ENCODE data around the gene USP21. TPM values are rescaled to one million over a fixed set of nuclear protein-coding genes. Genes with fewer than 3 reads are reported as not detected.

Gene USP21
- total RNA-seq, 2 experiments from 2014 or later: 44.4 to 45.6 TPM

- Mint-ChIP-seq H3K36me3 (ENCODE audit: low read depth) (peaks cover 81% of the 10 kb centered on the region), H3K27me3 (no peaks in the 10 kb centered on the region), H3K4me1 (ENCODE audit: low read depth) (peaks cover 40% of the 10 kb centered on the region), H3K4me3 (no peak overlapping the region), H3K27ac (peak overlapping the region; percentile 33), H3K9me3 (no peaks in the 10 kb centered on the region)
- Histone ChIP-seq H3K9me3 (ENCODE audit: control insufficient read depth in 1 of 2, insufficient read depth in 1 of 2, low read length in 2 of 2) (no peaks in the 10 kb centered on the region), H3K36me3 (ENCODE audit: insufficient read depth, low read length) (peaks cover 58% of the 10 kb centered on the region), H3K4me1 (ENCODE audit: insufficient read depth, low read length) (peaks cover 38% of the 10 kb centered on the region), H3K4me3 (ENCODE audit: low read length) (no peak overlapping the region), H3K27me3 (ENCODE audit: control insufficient read depth in 1 of 2, insufficient read depth in 2 of 2, low read length in 2 of 2) (no peaks in the 10 kb centered on the region), H3K27ac (ENCODE audit: low read depth in 1 of 2, low read length in 2 of 2) (peak overlapping the region in 1 of 2 donors; percentile 34)
- TF ChIP-seq CTCF (IDR thresholded peaks at IDR 0.05): no peak
- POLR2A ChIA-PET: no interaction called here
- no peak for ATAC-seq (ENCODE audit: poor library complexity)
- DNase-seq: no peak
- CTCF ChIA-PET: no interaction called here
- intact Hi-C loops (cut with DNase I, micrococcal nuclease): no loop called here
These were observed 38.2 kb upstream of the USP21 start for GRCh38 chr1:161121042-161121650.

- H3K9me3 Mint-ChIP-seq: no peaks in the 10 kb centered on the region
- no peak overlapping the region for H3K27ac Mint-ChIP-seq
- POLR2A ChIA-PET: interaction anchor here (0.9 kb wide), 1 partner anchor 11 kb away, joined by 3 read pairs; the partner anchor contains the start of gene DEDD
These were observed 37.5 kb upstream of the USP21 start for GRCh38 chr1:161121834-161122233.

GRCh38 chr1:161122967-161123366 lies 36.3 kb upstream of the USP21 start:
- no peak overlapping the region for H3K4me3 ChIP-seq (ENCODE audit: low read length)
- no peaks in the 10 kb centered on the region for H3K27me3 ChIP-seq (ENCODE audit: control insufficient read depth in 1 of 2, insufficient read depth in 2 of 2, low read length in 2 of 2)
- peaks cover 88% of the 10 kb centered on the region for H3K36me3 Mint-ChIP-seq (ENCODE audit: low read depth)
- H3K4me1 Mint-ChIP-seq (ENCODE audit: low read depth): peaks cover 38% of the 10 kb centered on the region
- no peak overlapping the region for H3K27ac Mint-ChIP-seq
- H3K9me3 Mint-ChIP-seq: no peaks in the 10 kb centered on the region
- no peaks in the 10 kb centered on the region for H3K27me3 Mint-ChIP-seq
- TF ChIP-seq CTCF (IDR thresholded peaks at IDR 0.05): no peak
- no peaks in the 10 kb centered on the region for H3K9me3 ChIP-seq (ENCODE audit: control insufficient read depth in 1 of 2, insufficient read depth in 1 of 2, low read length in 2 of 2)
- H3K27ac ChIP-seq (ENCODE audit: low read depth in 1 of 2, low read length in 2 of 2): no peak overlapping the region
- no peak for DNase-seq
- intact Hi-C loops (cut with DNase I, micrococcal nuclease): no loop called here
- H3K36me3 ChIP-seq (ENCODE audit: insufficient read depth, low read length): peaks cover 73% of the 10 kb centered on the region
- POLR2A ChIA-PET: interaction anchor here (0.9 to 1.1 kb wide), 2 partner anchors 10 to 97 kb away, joined by 3 read pairs; partner anchors contain the start of gene DEDD
- H3K4me3 Mint-ChIP-seq: no peak overlapping the region
- H3K4me1 ChIP-seq (ENCODE audit: insufficient read depth, low read length): peaks cover 30% of the 10 kb centered on the region
- no peak for ATAC-seq (ENCODE audit: poor library complexity)
- CTCF ChIA-PET: no interaction called here

More at GRCh38 chr1:161121834-161122233, 37.5 kb upstream of the USP21 start:
- H3K9me3 ChIP-seq (ENCODE audit: control insufficient read depth in 1 of 2, insufficient read depth in 1 of 2, low read length in 2 of 2): no peaks in the 10 kb centered on the region
- peak in 2 of 14 experiments; percentile 36 to 40 for DNase-seq
- H3K4me3 ChIP-seq (ENCODE audit: low read length): no peak overlapping the region
- TF ChIP-seq CTCF (IDR thresholded peaks at IDR 0.05): no peak
- no peak for ATAC-seq (ENCODE audit: poor library complexity)
- Mint-ChIP-seq H3K27me3 (no peaks in the 10 kb centered on the region), H3K36me3 (ENCODE audit: low read depth) (peaks cover 87% of the 10 kb centered on the region), H3K4me3 (no peak overlapping the region), H3K4me1 (ENCODE audit: low read depth) (peaks cover 38% of the 10 kb centered on the region)
- CTCF ChIA-PET: no interaction called here
- intact Hi-C loops (cut with DNase I, micrococcal nuclease): no loop called here
- H3K36me3 ChIP-seq (ENCODE audit: insufficient read depth, low read length): peaks cover 62% of the 10 kb centered on the region
- H3K4me1 ChIP-seq (ENCODE audit: insufficient read depth, low read length): peaks cover 32% of the 10 kb centered on the region
- H3K27me3 ChIP-seq (ENCODE audit: control insufficient read depth in 1 of 2, insufficient read depth in 2 of 2, low read length in 2 of 2): no peaks in the 10 kb centered on the region
- no peak overlapping the region for H3K27ac ChIP-seq (ENCODE audit: low read depth in 1 of 2, low read length in 2 of 2)

Measured in CD4-positive, alpha-beta T cell (primary cell).